Neural cell (in vitro differentiated cells): Measurements from ENCODE around the gene ANO1. TPM values are rescaled to one million over a fixed set of nuclear protein-coding genes. Genes with fewer than 3 reads are reported as not detected.

Experiments
- H2AFZ ChIP-seq: fragments of 200-600, 300-800 bp; sonication (generic), shearing (Covaris generic); 2 replicates; pipeline ENCODE4 v1.6.0; 2014; ENCODE audit warnings: low read depth, mild to moderate bottlenecking, antibody characterized with exemption, low read length, moderate library complexity
- H3F3A ChIP-seq: fragments of 200-600 bp; shearing (Covaris generic); 2 replicates; pipeline ENCODE4 v1.6.1; 2016; ENCODE audit warnings: mild to moderate bottlenecking, moderate library complexity, mixed read lengths, antibody characterized with exemption, low read length; ENCODE audit not compliant: insufficient read depth, poor library complexity, severe bottlenecking
- H3K27ac ChIP-seq: fragments of 200-600, 300-800 bp; sonication (generic), shearing (Covaris generic); 2 replicates; pipeline ENCODE4 v1.5.1; 2014; ENCODE audit warnings: mild to moderate bottlenecking, low read length, moderate library complexity
- H3K27me3 ChIP-seq: fragments of 300-800, 200-600 bp; sonication (generic), shearing (Covaris generic); 2 replicates; pipeline ENCODE4 v1.6.0; 2014; ENCODE audit warnings: mild to moderate bottlenecking, low read depth, low read length, moderate library complexity; ENCODE audit not compliant: insufficient read depth
- H3K36me3 ChIP-seq: fragments of 300-800, 200-600 bp; sonication (generic), shearing (Covaris generic); 2 replicates; pipeline ENCODE4 v1.5.1; 2014; ENCODE audit warnings: mild to moderate bottlenecking, antibody characterized with exemption, low read length, moderate library complexity; ENCODE audit not compliant: insufficient read depth
- H3K4me2 ChIP-seq: fragments of 300-800, 200-600 bp; sonication (generic), shearing (Covaris generic); 2 replicates; pipeline ENCODE4 v1.6.0; 2014; ENCODE audit warnings: mild to moderate bottlenecking, low read length
- H3K4me3 ChIP-seq: fragments of 300-800, 200-600 bp; sonication (generic), shearing (Covaris generic); 2 replicates; pipeline ENCODE4 v1.5.1; 2014; ENCODE audit warnings: mild to moderate bottlenecking, low read length, moderate library complexity
- H3K79me2 ChIP-seq: fragments of 200-600 bp; shearing (Covaris generic); replicated peaks from 2 replicates; pipeline ENCODE4 v1.6.0; 2014; ENCODE audit warnings: mild to moderate bottlenecking, low read length, moderate library complexity; ENCODE audit not compliant: insufficient read depth
- H3K9ac ChIP-seq: fragments of 300-800, 200-600 bp; sonication (generic), shearing (Covaris generic); 2 replicates; pipeline ENCODE4 v1.6.1; 2016; ENCODE audit warnings: mild to moderate bottlenecking, low read length, mixed read lengths
- H3K9me2 ChIP-seq: fragments of 200-600 bp; shearing (Covaris generic); 2 replicates; pipeline ENCODE4 v1.6.1; 2016; ENCODE audit warnings: mild to moderate bottlenecking, low read length, mixed read lengths; ENCODE audit not compliant: insufficient read depth
- H3K9me3 ChIP-seq: fragments of 200-600, 300-800 bp; sonication (generic), shearing (Covaris generic); 2 replicates; pipeline ENCODE4 v1.6.1; 2016; ENCODE audit warnings: mild to moderate bottlenecking, mixed run types, low read length, moderate library complexity, mixed read lengths
- H4K20me1 ChIP-seq: fragments of 200-600 bp; shearing (Covaris generic); 2 replicates; pipeline ENCODE4 v1.6.1; 2016; ENCODE audit warnings: mild to moderate bottlenecking, mixed run types; ENCODE audit not compliant: insufficient read depth
- EP300 ChIP-seq: fragments of 450-650 bp; conservative IDR thresholded peaks from 2 replicates; pipeline ENCODE4 v1.6.1; 2014; ENCODE audit warnings: antibody characterized with exemption, mild to moderate bottlenecking, moderate library complexity; ENCODE audit not compliant: poor library complexity, severe bottlenecking
- EZH2 ChIP-seq: fragments of 200-600, 300-800 bp; shearing (Covaris generic), sonication (generic); IDR thresholded peaks from 2 replicates; pipeline ENCODE4 v1.6.1; 2014; ENCODE audit warnings: antibody characterized with exemption, low read length, borderline replicate concordance, mild to moderate bottlenecking; ENCODE audit not compliant: insufficient read depth, poor library complexity, severe bottlenecking
- MXI1 ChIP-seq: fragments of 450-650 bp; conservative IDR thresholded peaks from 2 replicates; pipeline ENCODE4 v1.6.1; 2014; ENCODE audit warnings: antibody characterized with exemption, mild to moderate bottlenecking; ENCODE audit not compliant: poor library complexity, severe bottlenecking
- POLR2AphosphoS5 ChIP-seq: IDR thresholded peaks from 2 replicates; pipeline ENCODE4 v1.6.1; 2012
- RAD21 ChIP-seq: fragments of 450-650 bp; conservative IDR thresholded peaks from 2 replicates; pipeline ENCODE4 v1.6.1; 2014; ENCODE audit warnings: antibody characterized with exemption, mild to moderate bottlenecking, moderate library complexity
- SMC3 ChIP-seq: fragments of 450-650 bp; conservative IDR thresholded peaks from 2 replicates; pipeline ENCODE4 v1.6.1; 2014; ENCODE audit warnings: antibody characterized with exemption, mild to moderate bottlenecking, moderate library complexity; ENCODE audit not compliant: poor library complexity
- TAF1 ChIP-seq: IDR thresholded peaks from 2 replicates; pipeline ENCODE4 v1.6.1; 2012; ENCODE audit warnings: low read depth
- polyA plus RNA-seq: library from polyadenylated mRNA; depleted of rRNA; stranded (reverse); fragments of >200 nt; gene quantifications from 2 replicates; pipeline ENCODE4 v1.2.3, GENCODE V29; 2014
- TF ChIP-seq, protein P1 (sequence below): fragments of 450-650 bp; IDR thresholded peaks from 2 replicates; pipeline ENCODE4 v1.5.1; 2014; ENCODE audit warnings: antibody characterized with exemption, mild to moderate bottlenecking, moderate library complexity; ENCODE audit not compliant: poor library complexity, severe bottlenecking
- TF ChIP-seq, protein P2 (sequence below): IDR thresholded peaks from 2 replicates; pipeline ENCODE4 v1.6.1; 2012; ENCODE audit warnings: borderline replicate concordance

ANO1 gene
- polyA plus RNA-seq, 1 donor from 2014 or later, result not detected

DNA sequence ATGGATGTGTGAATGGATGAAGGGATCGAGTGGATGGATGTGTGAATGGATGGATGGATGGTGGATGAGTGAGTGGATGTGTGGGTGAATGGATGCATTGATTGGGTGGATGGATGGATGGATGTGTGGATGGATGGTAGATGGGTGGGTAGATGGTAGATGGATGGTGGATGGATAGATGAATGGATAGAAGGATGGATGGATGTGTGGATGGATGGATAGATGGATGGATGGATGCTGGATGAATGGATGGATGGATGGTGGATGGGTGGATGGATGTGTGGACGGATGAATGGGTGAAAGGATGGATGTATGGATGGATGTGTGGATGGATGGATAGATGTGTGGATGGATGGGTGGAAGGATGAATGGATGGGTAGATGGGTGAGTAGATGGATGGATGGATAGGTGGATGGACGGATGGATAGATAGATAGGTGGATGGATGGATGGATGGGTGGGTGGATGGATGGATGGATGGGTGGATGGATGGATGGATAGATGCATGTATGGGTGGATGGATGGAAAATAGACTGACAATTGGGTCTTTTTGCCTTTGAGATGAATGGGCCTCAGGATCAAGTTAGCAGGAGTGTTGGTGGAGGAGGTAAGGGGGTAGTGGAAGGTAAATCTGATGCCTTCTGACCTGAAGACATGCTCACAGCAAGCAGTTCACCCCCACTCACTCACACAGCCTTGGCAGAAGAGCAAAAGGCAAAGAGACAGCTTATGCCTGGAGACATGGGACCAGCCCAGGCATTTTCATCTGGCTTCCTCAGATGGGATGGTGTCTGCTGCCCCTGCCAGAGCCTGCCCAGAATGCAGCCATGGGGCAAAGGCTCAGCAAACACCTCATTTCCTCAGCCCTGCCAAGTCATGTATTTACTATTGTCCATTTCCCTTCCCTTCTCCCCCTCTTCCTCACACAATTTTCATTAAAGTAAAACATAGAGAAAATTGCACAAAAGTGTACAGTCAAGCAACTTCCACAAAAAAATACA, 117.0 kb downstream of the ANO1 start:
- TF ChIP-seq TAF1 (no peak), EP300 (no peak), POLR2AphosphoS5 (no peak), SMC3 (no peak), EZH2 (no peak), MXI1 (no peak)
- TF ChIP-seq, protein P1, sequence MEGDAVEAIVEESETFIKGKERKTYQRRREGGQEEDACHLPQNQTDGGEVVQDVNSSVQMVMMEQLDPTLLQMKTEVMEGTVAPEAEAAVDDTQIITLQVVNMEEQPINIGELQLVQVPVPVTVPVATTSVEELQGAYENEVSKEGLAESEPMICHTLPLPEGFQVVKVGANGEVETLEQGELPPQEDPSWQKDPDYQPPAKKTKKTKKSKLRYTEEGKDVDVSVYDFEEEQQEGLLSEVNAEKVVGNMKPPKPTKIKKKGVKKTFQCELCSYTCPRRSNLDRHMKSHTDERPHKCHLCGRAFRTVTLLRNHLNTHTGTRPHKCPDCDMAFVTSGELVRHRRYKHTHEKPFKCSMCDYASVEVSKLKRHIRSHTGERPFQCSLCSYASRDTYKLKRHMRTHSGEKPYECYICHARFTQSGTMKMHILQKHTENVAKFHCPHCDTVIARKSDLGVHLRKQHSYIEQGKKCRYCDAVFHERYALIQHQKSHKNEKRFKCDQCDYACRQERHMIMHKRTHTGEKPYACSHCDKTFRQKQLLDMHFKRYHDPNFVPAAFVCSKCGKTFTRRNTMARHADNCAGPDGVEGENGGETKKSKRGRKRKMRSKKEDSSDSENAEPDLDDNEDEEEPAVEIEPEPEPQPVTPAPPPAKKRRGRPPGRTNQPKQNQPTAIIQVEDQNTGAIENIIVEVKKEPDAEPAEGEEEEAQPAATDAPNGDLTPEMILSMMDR, result no peak
- TF ChIP-seq, protein P2, sequence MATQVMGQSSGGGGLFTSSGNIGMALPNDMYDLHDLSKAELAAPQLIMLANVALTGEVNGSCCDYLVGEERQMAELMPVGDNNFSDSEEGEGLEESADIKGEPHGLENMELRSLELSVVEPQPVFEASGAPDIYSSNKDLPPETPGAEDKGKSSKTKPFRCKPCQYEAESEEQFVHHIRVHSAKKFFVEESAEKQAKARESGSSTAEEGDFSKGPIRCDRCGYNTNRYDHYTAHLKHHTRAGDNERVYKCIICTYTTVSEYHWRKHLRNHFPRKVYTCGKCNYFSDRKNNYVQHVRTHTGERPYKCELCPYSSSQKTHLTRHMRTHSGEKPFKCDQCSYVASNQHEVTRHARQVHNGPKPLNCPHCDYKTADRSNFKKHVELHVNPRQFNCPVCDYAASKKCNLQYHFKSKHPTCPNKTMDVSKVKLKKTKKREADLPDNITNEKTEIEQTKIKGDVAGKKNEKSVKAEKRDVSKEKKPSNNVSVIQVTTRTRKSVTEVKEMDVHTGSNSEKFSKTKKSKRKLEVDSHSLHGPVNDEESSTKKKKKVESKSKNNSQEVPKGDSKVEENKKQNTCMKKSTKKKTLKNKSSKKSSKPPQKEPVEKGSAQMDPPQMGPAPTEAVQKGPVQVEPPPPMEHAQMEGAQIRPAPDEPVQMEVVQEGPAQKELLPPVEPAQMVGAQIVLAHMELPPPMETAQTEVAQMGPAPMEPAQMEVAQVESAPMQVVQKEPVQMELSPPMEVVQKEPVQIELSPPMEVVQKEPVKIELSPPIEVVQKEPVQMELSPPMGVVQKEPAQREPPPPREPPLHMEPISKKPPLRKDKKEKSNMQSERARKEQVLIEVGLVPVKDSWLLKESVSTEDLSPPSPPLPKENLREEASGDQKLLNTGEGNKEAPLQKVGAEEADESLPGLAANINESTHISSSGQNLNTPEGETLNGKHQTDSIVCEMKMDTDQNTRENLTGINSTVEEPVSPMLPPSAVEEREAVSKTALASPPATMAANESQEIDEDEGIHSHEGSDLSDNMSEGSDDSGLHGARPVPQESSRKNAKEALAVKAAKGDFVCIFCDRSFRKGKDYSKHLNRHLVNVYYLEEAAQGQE, result no peak

DNA sequence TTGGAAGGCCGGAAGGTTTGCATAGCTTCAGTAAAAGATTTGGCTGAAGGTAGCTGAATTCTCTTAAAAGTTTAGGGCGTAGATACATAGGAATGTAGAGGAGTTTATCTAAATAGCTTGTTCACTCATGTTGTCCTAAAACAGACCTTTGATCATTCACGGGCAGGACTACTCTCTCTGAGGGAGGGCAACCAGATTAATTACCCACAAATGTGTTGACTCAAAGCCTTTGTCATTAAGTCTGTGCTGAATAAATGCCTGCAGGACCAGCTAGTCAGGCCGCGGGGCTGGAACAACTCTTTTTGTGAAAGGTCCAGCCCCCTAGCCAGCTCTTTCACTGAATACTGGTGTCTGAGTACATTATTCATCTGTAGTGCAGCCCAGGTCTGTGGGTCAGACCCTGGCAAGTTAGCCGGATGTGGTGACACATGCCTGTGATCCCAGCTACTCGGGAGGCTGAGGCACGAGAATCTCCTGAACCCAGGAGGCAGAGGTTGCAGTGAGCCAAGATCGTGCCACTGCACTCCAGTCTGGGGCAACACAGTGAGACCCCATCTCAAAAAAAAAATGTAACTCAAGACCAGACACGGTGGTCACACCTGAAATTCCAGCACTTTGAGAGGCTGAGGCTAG, 122.2 kb downstream of the ANO1 start:
- Histone ChIP-seq H3F3A (no peaks in the 10 kb centered on the region), H3K9ac (no peak overlapping the region), H3K79me2 (peaks cover 10% of the 10 kb centered on the region), H3K9me3 (no peaks in the 10 kb centered on the region), H3K4me2 (no peak overlapping the region), H4K20me1 (no peaks in the 10 kb centered on the region), H3K27me3 (no peaks in the 10 kb centered on the region), H3K9me2 (no peaks in the 10 kb centered on the region), H3K27ac (no peak overlapping the region), H3K36me3 (no peaks in the 10 kb centered on the region), H2AFZ (no peak overlapping the region), H3K4me3 (no peak overlapping the region)
- TF ChIP-seq, protein P2, result no peak
- TF ChIP-seq, protein P1, result no peak
- TF ChIP-seq RAD21, result no peak
- no peak for TF ChIP-seq EP300
- no peak for TF ChIP-seq SMC3
- no peak for TF ChIP-seq MXI1
- TF ChIP-seq POLR2AphosphoS5, result no peak
- TF ChIP-seq EZH2, result no peak
- TF ChIP-seq TAF1, result no peak

More for the DNA sequence above, 117.0 kb downstream of the ANO1 start:
- H3K9ac ChIP-seq, result no peak overlapping the region
- no peak overlapping the region for H3K4me3 ChIP-seq
- no peaks in the 10 kb centered on the region for H4K20me1 ChIP-seq
- H3K4me2 ChIP-seq, result no peak overlapping the region
- H3K27me3 ChIP-seq, result no peaks in the 10 kb centered on the region
- H3F3A ChIP-seq, result no peaks in the 10 kb centered on the region
- no peaks in the 10 kb centered on the region for H3K79me2 ChIP-seq
- H3K9me2 ChIP-seq, result no peaks in the 10 kb centered on the region
- no peaks in the 10 kb centered on the region for H3K9me3 ChIP-seq
- no peak overlapping the region for H2AFZ ChIP-seq
- no peak overlapping the region for H3K27ac ChIP-seq
- H3K36me3 ChIP-seq, result no peaks in the 10 kb centered on the region
